HEK293T (cell line): ENCODE data around the gene USP10.

ENCODE experiments used
- BHLHE40 ChIP-seq: fragments of 450-650 bp; IDR thresholded peaks from 2 replicates; pipeline ENCODE4 v1.6.1; 2016; ENCODE audit warnings: mild to moderate bottlenecking, moderate library complexity, borderline replicate concordance
- ZNF384 ChIP-seq: fragments of 450-650 bp; IDR thresholded peaks from 2 replicates; pipeline ENCODE4 v1.6.1; 2016

GRCh38 chr16:84732674-84733352, 33.0 kb downstream of the USP10 start:
- no peak for TF ChIP-seq BHLHE40
- no peak for TF ChIP-seq ZNF384
